ENCODE results near the gene TTC23.

DNA sequence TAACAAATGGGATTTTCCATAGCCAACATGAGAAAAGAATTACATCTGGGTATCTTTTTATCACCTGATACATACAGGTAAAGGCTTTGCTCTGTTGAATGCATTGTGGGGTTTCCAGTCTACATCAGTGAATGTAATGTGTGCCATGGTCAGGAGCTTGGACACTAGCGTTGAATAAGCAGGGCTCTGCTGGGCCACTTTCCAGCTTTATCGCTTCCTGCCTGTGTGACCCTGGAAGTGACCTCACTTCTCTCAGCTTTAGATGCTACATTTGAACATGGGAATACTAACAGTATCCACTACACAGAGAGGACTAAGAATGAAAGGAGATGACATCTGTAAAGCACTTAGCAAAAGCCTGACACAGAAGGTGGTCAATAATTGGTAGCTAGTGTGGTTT is 40.1 kb downstream of the TTC23 start:
- TF ChIP-seq, protein P1, sequence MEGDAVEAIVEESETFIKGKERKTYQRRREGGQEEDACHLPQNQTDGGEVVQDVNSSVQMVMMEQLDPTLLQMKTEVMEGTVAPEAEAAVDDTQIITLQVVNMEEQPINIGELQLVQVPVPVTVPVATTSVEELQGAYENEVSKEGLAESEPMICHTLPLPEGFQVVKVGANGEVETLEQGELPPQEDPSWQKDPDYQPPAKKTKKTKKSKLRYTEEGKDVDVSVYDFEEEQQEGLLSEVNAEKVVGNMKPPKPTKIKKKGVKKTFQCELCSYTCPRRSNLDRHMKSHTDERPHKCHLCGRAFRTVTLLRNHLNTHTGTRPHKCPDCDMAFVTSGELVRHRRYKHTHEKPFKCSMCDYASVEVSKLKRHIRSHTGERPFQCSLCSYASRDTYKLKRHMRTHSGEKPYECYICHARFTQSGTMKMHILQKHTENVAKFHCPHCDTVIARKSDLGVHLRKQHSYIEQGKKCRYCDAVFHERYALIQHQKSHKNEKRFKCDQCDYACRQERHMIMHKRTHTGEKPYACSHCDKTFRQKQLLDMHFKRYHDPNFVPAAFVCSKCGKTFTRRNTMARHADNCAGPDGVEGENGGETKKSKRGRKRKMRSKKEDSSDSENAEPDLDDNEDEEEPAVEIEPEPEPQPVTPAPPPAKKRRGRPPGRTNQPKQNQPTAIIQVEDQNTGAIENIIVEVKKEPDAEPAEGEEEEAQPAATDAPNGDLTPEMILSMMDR (optimal IDR thresholded peaks at IDR 0.05 in 1 of 3, IDR thresholded peaks at IDR 0.05 in 1 of 3, conservative IDR thresholded peaks at IDR 0.05 in 1 of 3; ENCODE audit: extremely low read depth in 1 of 3, insufficient read depth in 2 of 3, low read length in 3 of 3), result no peak
- TF ChIP-seq EZH2 (IDR thresholded peaks at IDR 0.05; ENCODE audit: low read length), result no peak
